AG04449 (cell line): ENCODE measurements around the gene IFNAR2.
A peak's percentile ranks its signal among the peaks of the same experiment; 100 is the strongest.

Experiments used
- CTCF ChIA-PET: fragments of 350-600 bp; formaldehyde crosslinking; extraction: SDS; loops from one replicate; lab custom pipeline; 2021; ENCODE audit warnings: antibody characterized with exemption; lab: Yijun Ruan, JAX
- POLR2A ChIA-PET: fragments of 400-600, 350-600 bp; formaldehyde crosslinking; extraction: SDS; loops from one replicate; lab custom pipeline; 2020; ENCODE audit warnings: antibody characterized with exemption, inconsistent platforms; lab: Yijun Ruan, JAX
- DNase-seq: peaks from one replicate; pipeline ENCODE4 v3.0.0-alpha.2; 2010; ENCODE audit warnings: low read depth, low spot score
- H3K4me3 ChIP-seq: 2 replicates; pipeline ENCODE4 v1.5.1; 2011; ENCODE audit warnings: low read depth, mild to moderate bottlenecking, control low read depth, low read length
- TF ChIP-seq, protein P1 (sequence below): IDR thresholded peaks from one replicate; pipeline ENCODE4 v1.5.1; 2011; ENCODE audit warnings: mild to moderate bottlenecking, moderate library complexity, low read length, control low read depth, inconsistent platforms; ENCODE audit not compliant: insufficient read depth; ENCODE audit errors: missing control alignments

The IFNAR2 gene

GRCh38 chr21:33257094-33257803 is 27.5 kb downstream of the IFNAR2 start:
- no peak overlapping the region for H3K4me3 ChIP-seq
- TF ChIP-seq, protein P1, sequence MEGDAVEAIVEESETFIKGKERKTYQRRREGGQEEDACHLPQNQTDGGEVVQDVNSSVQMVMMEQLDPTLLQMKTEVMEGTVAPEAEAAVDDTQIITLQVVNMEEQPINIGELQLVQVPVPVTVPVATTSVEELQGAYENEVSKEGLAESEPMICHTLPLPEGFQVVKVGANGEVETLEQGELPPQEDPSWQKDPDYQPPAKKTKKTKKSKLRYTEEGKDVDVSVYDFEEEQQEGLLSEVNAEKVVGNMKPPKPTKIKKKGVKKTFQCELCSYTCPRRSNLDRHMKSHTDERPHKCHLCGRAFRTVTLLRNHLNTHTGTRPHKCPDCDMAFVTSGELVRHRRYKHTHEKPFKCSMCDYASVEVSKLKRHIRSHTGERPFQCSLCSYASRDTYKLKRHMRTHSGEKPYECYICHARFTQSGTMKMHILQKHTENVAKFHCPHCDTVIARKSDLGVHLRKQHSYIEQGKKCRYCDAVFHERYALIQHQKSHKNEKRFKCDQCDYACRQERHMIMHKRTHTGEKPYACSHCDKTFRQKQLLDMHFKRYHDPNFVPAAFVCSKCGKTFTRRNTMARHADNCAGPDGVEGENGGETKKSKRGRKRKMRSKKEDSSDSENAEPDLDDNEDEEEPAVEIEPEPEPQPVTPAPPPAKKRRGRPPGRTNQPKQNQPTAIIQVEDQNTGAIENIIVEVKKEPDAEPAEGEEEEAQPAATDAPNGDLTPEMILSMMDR = no peak
- POLR2A ChIA-PET = no interaction called here
- DNase-seq = no peak
- CTCF ChIA-PET = no interaction called here

DNA sequence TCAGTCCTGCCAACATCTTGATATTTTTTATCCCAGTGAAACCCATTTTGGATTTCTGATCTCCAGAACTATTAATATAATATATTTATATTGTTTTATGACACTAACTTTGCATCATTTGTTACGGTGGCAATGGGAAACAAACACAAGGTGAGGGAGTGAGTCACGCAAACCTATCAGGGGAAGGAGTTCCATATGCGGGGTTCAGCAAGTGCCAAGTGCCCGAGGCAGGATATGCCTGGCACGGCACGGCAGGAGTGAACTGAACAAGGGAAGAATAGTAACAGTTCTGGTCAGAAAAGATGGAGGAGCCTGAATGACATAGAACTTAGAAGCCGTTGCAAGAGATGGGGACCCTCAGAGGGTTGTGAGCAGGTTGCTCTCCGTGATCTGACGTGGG is 28.7 kb downstream of the IFNAR2 start:
- TF ChIP-seq, protein P1 = no peak
- H3K4me3 ChIP-seq = no peak overlapping the region
- POLR2A ChIA-PET = no interaction called here
- DNase-seq = no peak
- CTCF ChIA-PET = interaction anchor here (0.8 kb wide), 1 partner anchor 61 kb away, joined by 3 read pairs; no protein-coding TSS in a partner anchor

DNA sequence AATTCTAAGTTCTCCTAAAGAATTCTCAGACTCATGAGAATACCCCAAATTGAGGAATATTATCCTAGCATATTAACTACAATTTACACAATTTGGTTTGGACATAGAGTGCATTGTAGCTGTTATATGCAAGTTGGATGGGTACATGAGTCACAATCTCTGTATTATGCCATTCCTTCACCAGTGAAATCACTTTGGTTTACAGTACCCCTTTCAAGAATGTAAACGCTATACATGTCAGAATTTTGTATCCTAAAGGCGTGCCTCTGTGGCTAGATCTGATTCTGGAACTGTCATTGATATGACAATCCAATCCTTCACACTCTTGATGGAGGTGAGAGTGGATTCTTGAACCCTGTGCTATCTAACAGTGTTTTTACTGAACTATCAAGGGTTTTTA is 29.7 kb downstream of the IFNAR2 start:
- no peak overlapping the region for H3K4me3 ChIP-seq
- ChIA-PET CTCF (interaction anchor here (0.8 kb wide), 1 partner anchor 62 kb away, joined by 3 read pairs; no protein-coding TSS in a partner anchor), POLR2A (no interaction called here)
- TF ChIP-seq, protein P1 = no peak
- no peak for DNase-seq

DNA sequence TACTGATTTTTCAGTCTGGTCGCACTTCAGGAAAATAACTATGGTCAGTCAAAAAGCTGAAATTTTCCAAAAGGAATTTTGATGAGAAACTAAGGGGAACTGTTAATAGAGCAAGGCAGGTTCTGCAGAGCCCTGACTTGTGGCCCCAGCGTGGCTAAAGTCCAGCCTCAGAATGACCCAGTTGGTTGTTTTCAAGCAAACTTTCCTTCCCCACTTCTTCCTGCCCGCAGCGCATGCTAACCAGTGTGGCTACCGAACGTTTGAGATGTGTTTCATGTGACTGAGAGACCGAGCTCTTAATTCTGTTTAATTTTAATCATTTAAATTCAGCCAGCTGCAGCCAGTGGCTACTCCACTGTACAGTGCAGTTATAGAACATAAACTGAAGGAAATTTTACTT is 30.3 kb downstream of the IFNAR2 start:
- TF ChIP-seq, protein P1 = no peak
- DNase-seq = no peak
- H3K4me3 ChIP-seq = no peak overlapping the region
- POLR2A ChIA-PET = interaction anchor here (0.6 kb wide), 1 partner anchor 10 kb away, joined by 3 read pairs; no protein-coding TSS in a partner anchor
- CTCF ChIA-PET = no interaction called here

- DNase-seq = peak; percentile 28
- POLR2A ChIA-PET = no interaction called here
- TF ChIP-seq, protein P1 = no peak
- CTCF ChIA-PET = interaction anchor here (0.8 to 1.8 kb wide), 2 partner anchors 11 to 100 kb away, joined by 3 to 5 read pairs; no protein-coding TSS in a partner anchor
- H3K4me3 ChIP-seq = no peak overlapping the region
Observed at GRCh38 chr21:33261635-33262034, 31.9 kb downstream of the IFNAR2 start.

DNA sequence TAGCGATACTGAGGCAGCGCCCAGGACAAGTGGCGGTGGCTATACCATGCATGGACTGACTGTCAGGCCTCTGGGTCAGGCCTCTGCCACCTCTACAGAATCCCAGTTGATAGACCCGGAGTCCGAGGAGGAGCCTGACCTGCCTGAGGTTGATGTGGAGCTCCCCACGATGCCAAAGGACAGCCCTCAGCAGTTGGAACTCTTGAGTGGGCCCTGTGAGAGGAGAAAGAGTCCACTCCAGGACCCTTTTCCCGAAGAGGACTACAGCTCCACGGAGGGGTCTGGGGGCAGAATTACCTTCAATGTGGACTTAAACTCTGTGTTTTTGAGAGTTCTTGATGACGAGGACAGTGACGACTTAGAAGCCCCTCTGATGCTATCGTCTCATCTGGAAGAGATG is 33.2 kb downstream of the IFNAR2 start:
- ChIA-PET POLR2A (no interaction called here), CTCF (interaction anchor here (0.7 kb wide), 1 partner anchor 98 kb away, joined by 3 read pairs; no protein-coding TSS in a partner anchor)
- no peak overlapping the region for H3K4me3 ChIP-seq
- DNase-seq = no peak
- TF ChIP-seq, protein P1 = no peak
